Mesendoderm (in vitro differentiated cells): ENCODE measurements around the gene TP73.

Source experiments
- DNase-seq: peaks from one replicate; pipeline ENCODE4 v3.0.0; 2013
- H2AK5ac ChIP-seq: 2 replicates; pipeline ENCODE4 v1.6.1; 2013; ENCODE audit warnings: low read length, inconsistent platforms
- H2BK120ac ChIP-seq: 2 replicates; pipeline ENCODE4 v1.6.1; 2013; ENCODE audit warnings: low read depth, mild to moderate bottlenecking, low read length, moderate library complexity, mixed read lengths
- H2BK15ac ChIP-seq: replicated peaks from 2 replicates; pipeline ENCODE4 v1.6.1; 2013; ENCODE audit warnings: low read depth, mild to moderate bottlenecking, moderate library complexity
- H2BK5ac ChIP-seq: 2 replicates; pipeline ENCODE4 v1.6.1; 2013; ENCODE audit warnings: low read length, inconsistent platforms
- H3K18ac ChIP-seq: 2 replicates; pipeline ENCODE4 v1.6.1; 2013; ENCODE audit warnings: mild to moderate bottlenecking, low read length, mixed read lengths
- H3K23ac ChIP-seq: one replicate; pipeline ENCODE4 v1.6.1; 2013; ENCODE audit warnings: low read length
- H3K27ac ChIP-seq: 2 replicates; pipeline ENCODE4 v1.5.1; 2013; ENCODE audit warnings: low read depth, mild to moderate bottlenecking, inconsistent platforms, low read length, moderate library complexity
- H3K27me3 ChIP-seq: 2 replicates; pipeline ENCODE4 v1.6.1; 2013; ENCODE audit warnings: low read length, control low read depth, mild to moderate bottlenecking, inconsistent platforms; ENCODE audit not compliant: insufficient read depth, poor library complexity
- H3K36me3 ChIP-seq: 2 replicates; pipeline ENCODE4 v1.6.1; 2013; ENCODE audit warnings: low read length, inconsistent platforms; ENCODE audit not compliant: control insufficient read depth, insufficient read depth
- H3K4ac ChIP-seq: one replicate; pipeline ENCODE4 v1.6.1; 2013; ENCODE audit warnings: low read depth, mild to moderate bottlenecking, low read length, moderate library complexity
- H3K4me1 ChIP-seq: 2 replicates; pipeline ENCODE4 v1.6.1; 2013; ENCODE audit warnings: low read depth, low read length, inconsistent platforms; ENCODE audit not compliant: control insufficient read depth
- H3K4me2 ChIP-seq: 2 replicates; pipeline ENCODE4 v1.6.1; 2013; ENCODE audit warnings: low read length
- H3K4me3 ChIP-seq: 2 replicates; pipeline ENCODE4 v1.5.1; 2013; ENCODE audit warnings: mild to moderate bottlenecking, low read length
- H3K56ac ChIP-seq: one replicate; pipeline ENCODE4 v1.6.1; 2013; ENCODE audit warnings: low read length
- H3K79me1 ChIP-seq: 2 replicates; pipeline ENCODE4 v1.6.1; 2013; ENCODE audit warnings: low read length, inconsistent platforms
- H3K79me2 ChIP-seq: 2 replicates; pipeline ENCODE4 v1.6.1; 2013; ENCODE audit warnings: mild to moderate bottlenecking, low read length; ENCODE audit not compliant: control insufficient read depth, insufficient read depth
- H3K9ac ChIP-seq: 2 replicates; pipeline ENCODE4 v1.6.1; 2013; ENCODE audit warnings: low read length, inconsistent platforms
- H4K5ac ChIP-seq: one replicate; pipeline ENCODE4 v1.6.1; 2013; ENCODE audit warnings: low read length
- H4K8ac ChIP-seq: one replicate; pipeline ENCODE4 v1.6.1; 2013; ENCODE audit warnings: low read depth, mild to moderate bottlenecking, control low read depth, low read length, moderate library complexity
- WGBS: extraction: QIAGEN DNeasy Blood & Tissue Kit; methylation state at CpG from one replicate; pipeline ENCODE4 v1.1.7; 2013; ENCODE audit warnings: low lambda C conversion rate, missing lambda C conversion rate; ENCODE audit not compliant: insufficient coverage; ENCODE audit errors: extremely low coverage; 5-methylcytosine and 5-hydroxymethylcytosine counted together

TP73 gene

DNA sequence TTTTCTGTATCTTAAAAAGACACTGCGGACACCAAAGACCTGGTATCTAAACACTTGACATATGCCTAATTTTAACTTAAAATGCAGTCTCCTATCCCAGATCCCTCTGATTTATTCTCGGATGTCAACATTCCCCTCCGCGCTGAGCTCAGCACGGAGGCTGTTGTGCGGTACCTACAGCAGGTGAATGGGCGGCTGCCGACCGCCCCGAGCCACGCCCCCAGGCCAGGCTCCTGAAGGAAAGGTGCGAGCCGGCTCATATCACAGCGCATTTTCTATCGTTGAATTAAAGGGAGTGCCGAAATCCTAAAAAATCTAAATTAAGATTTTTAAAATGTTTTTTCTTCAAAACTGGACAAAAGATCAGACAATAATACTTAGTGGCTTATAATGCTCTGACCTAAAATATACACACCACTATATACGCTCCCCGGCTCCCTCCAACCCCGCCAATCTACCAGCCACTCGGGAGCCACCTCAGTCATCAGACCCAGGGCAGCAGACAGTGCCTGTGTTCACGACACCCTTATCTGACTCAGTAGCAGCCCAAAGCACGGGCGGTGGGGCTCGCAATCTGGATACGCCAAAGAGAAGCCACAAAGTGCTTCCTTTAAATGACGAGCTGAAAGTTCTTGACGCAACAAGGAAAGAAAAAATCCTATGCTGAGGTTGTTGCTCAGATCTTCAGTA, 6.5 kb upstream of the TP73 start:
- DNase-seq = no peak
- H3K4me3 ChIP-seq = no peak overlapping the region
- no peak overlapping the region for H3K18ac ChIP-seq
- no peak overlapping the region for H4K5ac ChIP-seq
- H3K56ac ChIP-seq = no peak overlapping the region
- H2BK15ac ChIP-seq = no peak overlapping the region
- H3K4me2 ChIP-seq = no peak overlapping the region
- H2AK5ac ChIP-seq = no peak overlapping the region
- no peaks in the 10 kb centered on the region for H3K4me1 ChIP-seq
- H3K27me3 ChIP-seq = peaks cover 4% of the 10 kb centered on the region
- WGBS = no CpG with 5 or more reads among the region's 27 CpGs
- H4K8ac ChIP-seq = no peak overlapping the region
- H2BK120ac ChIP-seq = no peak overlapping the region
- H3K23ac ChIP-seq = no peak overlapping the region
- H3K79me2 ChIP-seq = no peaks in the 10 kb centered on the region
- no peak overlapping the region for H3K4ac ChIP-seq
- no peak overlapping the region for H3K9ac ChIP-seq
- H2BK5ac ChIP-seq = no peak overlapping the region
- H3K79me1 ChIP-seq = peaks cover 6% of the 10 kb centered on the region
- H3K27ac ChIP-seq = no peak overlapping the region
- H3K36me3 ChIP-seq = no peaks in the 10 kb centered on the region

DNA sequence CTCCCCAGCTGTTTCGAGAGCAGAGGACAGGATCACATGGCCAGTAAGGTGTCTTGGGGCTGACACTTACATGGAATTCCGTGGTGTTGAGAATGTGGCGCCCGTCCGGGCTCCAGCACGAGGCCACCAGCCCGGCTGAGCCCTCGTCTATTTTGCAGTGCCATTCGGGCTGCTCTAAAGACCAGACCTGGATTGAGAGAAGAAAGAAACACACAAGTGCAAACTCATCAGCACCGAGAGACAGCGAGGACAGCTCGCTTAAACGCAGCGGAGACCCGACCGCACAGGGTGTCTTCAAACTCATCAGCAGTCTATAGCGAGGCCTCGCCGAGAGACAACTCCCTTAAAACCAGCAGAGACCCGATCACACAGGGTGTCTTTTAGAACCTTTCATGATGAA, 5.7 kb upstream of the TP73 start:
- peaks cover 12% of the 10 kb centered on the region for H3K27me3 ChIP-seq
- H4K8ac ChIP-seq = no peak overlapping the region
- no peaks in the 10 kb centered on the region for H3K36me3 ChIP-seq
- no peak overlapping the region for H2AK5ac ChIP-seq
- no peaks in the 10 kb centered on the region for H3K79me2 ChIP-seq
- H3K79me1 ChIP-seq = peaks cover 4% of the 10 kb centered on the region
- WGBS = no CpG with 5 or more reads among the region's 20 CpGs
- no peak overlapping the region for H3K9ac ChIP-seq
- no peak for DNase-seq
- H3K4me1 ChIP-seq = no peaks in the 10 kb centered on the region
- no peak overlapping the region for H3K18ac ChIP-seq
- no peak overlapping the region for H4K5ac ChIP-seq
- H3K23ac ChIP-seq = no peak overlapping the region
- no peak overlapping the region for H3K4me2 ChIP-seq
- no peak overlapping the region for H3K27ac ChIP-seq
- no peak overlapping the region for H2BK120ac ChIP-seq
- no peak overlapping the region for H3K56ac ChIP-seq
- no peak overlapping the region for H2BK5ac ChIP-seq
- H2BK15ac ChIP-seq = no peak overlapping the region
- no peak overlapping the region for H3K4ac ChIP-seq
- H3K4me3 ChIP-seq = no peak overlapping the region

GRCh38 chr1:3649342-3650247, 2.7 kb upstream of the TP73 start, which contains the start of gene WRAP73:
Gene WRAP73 (minus strand): TSS chr1:3650103. CDS start chr1:3649999, 104 bp downstream.
- no peak within 1 kb of the TSS for H2BK5ac ChIP-seq
- no peak within 1 kb of the TSS for H2BK120ac ChIP-seq
- peak within 1 kb of the TSS; percentile 81 for H3K9ac ChIP-seq
- no peak within 1 kb of the TSS for H2BK15ac ChIP-seq
- no peak within 1 kb of the TSS for H2AK5ac ChIP-seq
- H3K4me3 ChIP-seq = peak within 1 kb of the TSS; percentile 86
- H4K8ac ChIP-seq = no peak within 1 kb of the TSS
- H4K5ac ChIP-seq = no peak within 1 kb of the TSS
- no peaks in the 10 kb centered on the region for H3K36me3 ChIP-seq
- no peak within 1 kb of the TSS for H3K27ac ChIP-seq
- H3K27me3 ChIP-seq = peaks cover 41% of the 10 kb centered on the region
- peak within 1 kb of the TSS; percentile 66 for H3K4me2 ChIP-seq
- H3K79me2 ChIP-seq = no peaks in the 10 kb centered on the region
- H3K4me1 ChIP-seq = no peaks in the 10 kb centered on the region
- peaks cover 4% of the 10 kb centered on the region for H3K79me1 ChIP-seq
- H3K4ac ChIP-seq = no peak within 1 kb of the TSS
- peak within 1 kb of the TSS; percentile 92 for H3K56ac ChIP-seq
- no peak within 1 kb of the TSS for H3K18ac ChIP-seq
- DNase-seq = peak; percentile 96
- WGBS = no CpG with 5 or more reads among the region's 60 CpGs
- peak within 1 kb of the TSS; percentile 66 for H3K23ac ChIP-seq

- Histone ChIP-seq H3K9ac (peak overlapping the region; percentile 34), H2BK15ac (no peak overlapping the region), H3K79me2 (no peaks in the 10 kb centered on the region), H3K4me2 (peak overlapping the region; percentile 66), H3K27ac (no peak overlapping the region), H3K4me3 (no peak overlapping the region), H3K56ac (peak overlapping the region; percentile 15), H2BK120ac (no peak overlapping the region), H3K79me1 (peaks cover 4% of the 10 kb centered on the region), H2BK5ac (no peak overlapping the region), H3K18ac (no peak overlapping the region), H4K5ac (no peak overlapping the region), H3K27me3 (peaks cover 46% of the 10 kb centered on the region), H4K8ac (no peak overlapping the region), H3K4ac (no peak overlapping the region), H3K23ac (no peak overlapping the region), H2AK5ac (no peak overlapping the region), H3K36me3 (no peaks in the 10 kb centered on the region), H3K4me1 (no peaks in the 10 kb centered on the region)
- WGBS = no CpG with 5 or more reads among the region's 50 CpGs
- DNase-seq = no peak
Measured at GRCh38 chr1:3650248-3651025, 1.9 kb upstream of the TP73 start.

DNA sequence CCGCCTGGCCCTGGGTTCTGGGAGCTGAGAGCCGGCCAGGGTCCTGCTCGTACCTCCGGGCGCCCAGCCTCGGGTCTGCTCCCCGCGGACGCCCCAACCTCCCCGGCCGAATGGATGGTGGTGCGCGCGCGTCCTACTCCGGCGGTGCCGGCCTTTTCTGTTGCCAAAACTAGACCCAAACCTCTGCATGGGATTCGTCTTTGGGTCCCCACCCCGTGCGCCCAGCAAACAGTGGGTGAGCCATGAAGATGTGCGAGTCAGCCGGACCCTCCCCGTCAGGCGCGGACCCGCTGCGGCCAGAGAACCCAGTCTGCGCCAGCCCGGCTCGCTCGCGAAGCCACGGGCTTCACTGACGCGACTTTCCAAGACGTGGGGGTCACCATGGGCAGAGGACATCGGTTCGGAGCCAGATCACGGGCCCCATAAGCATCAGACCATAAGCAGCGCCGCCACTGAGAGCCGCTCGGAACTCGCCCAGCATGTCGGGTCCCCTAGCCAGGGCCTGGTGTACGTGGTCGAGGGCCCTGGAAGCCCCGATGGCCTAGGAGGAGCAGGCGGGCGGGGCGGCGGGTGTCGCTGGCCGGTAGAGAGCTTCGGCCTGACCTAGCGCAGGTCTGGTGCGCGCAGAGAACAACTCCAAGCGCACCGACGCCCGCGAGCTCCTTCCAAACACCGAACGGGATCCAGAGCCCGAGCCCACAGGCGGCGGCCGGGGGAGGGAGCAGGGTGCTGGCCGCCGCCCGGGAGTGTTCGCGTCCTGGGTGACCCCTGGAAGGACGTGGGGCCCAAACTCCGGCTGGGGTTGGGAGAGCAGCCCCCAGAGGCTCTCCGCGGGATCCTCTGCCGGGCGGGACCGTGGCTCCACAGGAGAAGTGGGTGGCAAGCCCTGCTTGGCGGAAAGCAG, 1.0 kb upstream of the TP73 start:
- H3K4me1 ChIP-seq = no peaks in the 10 kb centered on the region
- DNase-seq = peak; percentile 66
- no peak overlapping the region for H3K18ac ChIP-seq
- H3K56ac ChIP-seq = peak overlapping the region; percentile 60
- no peak overlapping the region for H2AK5ac ChIP-seq
- H4K8ac ChIP-seq = no peak overlapping the region
- peaks cover 4% of the 10 kb centered on the region for H3K79me1 ChIP-seq
- peak overlapping the region; percentile 45 for H3K23ac ChIP-seq
- no peak overlapping the region for H4K5ac ChIP-seq
- H3K36me3 ChIP-seq = no peaks in the 10 kb centered on the region
- no peak overlapping the region for H2BK15ac ChIP-seq
- H2BK5ac ChIP-seq = no peak overlapping the region
- WGBS = no CpG with 5 or more reads among the region's 83 CpGs
- no peak overlapping the region for H2BK120ac ChIP-seq
- peak overlapping the region; percentile 32 for H3K9ac ChIP-seq
- H3K79me2 ChIP-seq = no peaks in the 10 kb centered on the region
- no peak overlapping the region for H3K4me3 ChIP-seq
- H3K4me2 ChIP-seq = peak overlapping the region; percentile 66
- H3K4ac ChIP-seq = no peak overlapping the region
- peaks cover 48% of the 10 kb centered on the region for H3K27me3 ChIP-seq
- H3K27ac ChIP-seq = no peak overlapping the region
